WTC11 (cell line): Measurements from ENCODE around the gene GJE1. TPM values are rescaled to one million over a fixed set of nuclear protein-coding genes. Genes with fewer than 3 reads are reported as not detected.

ENCODE experiments used
- ATAC-seq: fragments of 200-7000 bp; cut with Tn5 transposase; 2 replicates; pipeline ENCODE4 v1.10.0; 2021; ENCODE audit warnings: mild to moderate bottlenecking, moderate library complexity
- CTCF ChIA-PET: fragments of 300-600 bp; sonication (Branson Sonifier 250); formaldehyde crosslinking; loops from one replicate; lab custom pipeline; 2021; ENCODE audit warnings: antibody characterized with exemption; lab: Charles Lee
- POLR2A ChIA-PET: fragments of 350-600 bp; sonication (Branson Sonifier 250); formaldehyde crosslinking; loops from one replicate; lab custom pipeline; 2021; ENCODE audit warnings: antibody characterized with exemption; lab: Charles Lee
- DNase-seq: peaks from one replicate; pipeline ENCODE4 v3.0.0; 2021; ENCODE audit warnings: low spot score
- H3K27ac Mint-ChIP-seq: 2 replicates; pipeline ENCODE4 v1.8.0; 2021; ENCODE audit warnings: mixed read lengths
- H3K27me3 Mint-ChIP-seq: 2 replicates; pipeline ENCODE4 v1.8.0; 2021; ENCODE audit warnings: low read depth, mild to moderate bottlenecking, moderate library complexity, mixed read lengths
- H3K36me3 Mint-ChIP-seq: 2 replicates; pipeline ENCODE4 v1.8.0; 2021; ENCODE audit warnings: mixed read lengths
- H3K4me1 Mint-ChIP-seq: 2 replicates; pipeline ENCODE4 v1.8.0; 2022; ENCODE audit warnings: mixed read lengths
- H3K4me3 Mint-ChIP-seq: 2 replicates; pipeline ENCODE4 v1.8.0; 2021; ENCODE audit warnings: mild to moderate bottlenecking, moderate library complexity, mixed read lengths
- H3K9me3 Mint-ChIP-seq: 2 replicates; pipeline ENCODE4 v1.8.0; 2021; ENCODE audit warnings: mixed read lengths
- ATF1 ChIP-seq: sonication (generic); formaldehyde crosslinking; IDR thresholded peaks from 2 replicates; pipeline ENCODE4 v1.8.1; 2023; ENCODE audit warnings: mild to moderate bottlenecking, moderate library complexity, missing genetic modification reagents
- ATF3 ChIP-seq: sonication (generic); formaldehyde crosslinking; conservative IDR thresholded peaks from 2 replicates; pipeline ENCODE4 v1.8.1; 2022; ENCODE audit warnings: mild to moderate bottlenecking, missing genetic modification reagents
- ETV6 ChIP-seq: sonication (generic); formaldehyde crosslinking; IDR thresholded peaks from 2 replicates; pipeline ENCODE4 v1.8.1; 2022; ENCODE audit warnings: mild to moderate bottlenecking, missing genetic modification reagents
- FOXK1 ChIP-seq: sonication (generic); formaldehyde crosslinking; IDR thresholded peaks from 2 replicates; pipeline ENCODE4 v1.8.0; 2022; ENCODE audit warnings: mild to moderate bottlenecking, moderate library complexity, missing genetic modification reagents
- FOXP1 ChIP-seq: sonication (generic); formaldehyde crosslinking; IDR thresholded peaks from 2 replicates; pipeline ENCODE4 v1.8.0; 2022; ENCODE audit warnings: missing genetic modification reagents, mild to moderate bottlenecking, moderate library complexity, borderline replicate concordance
- GABPB1 ChIP-seq: sonication (generic); formaldehyde crosslinking; IDR thresholded peaks from 2 replicates; pipeline ENCODE4 v1.8.1; 2023; ENCODE audit warnings: mild to moderate bottlenecking, missing genetic modification reagents
- HMGA2 ChIP-seq: fragments of 250-450 bp; sonication (Bioruptor Pico); IDR thresholded peaks from 2 replicates; pipeline ENCODE4 v1.4.0; 2021; ENCODE audit warnings: mild to moderate bottlenecking, moderate library complexity
- IRF1 ChIP-seq: sonication (generic); formaldehyde crosslinking; IDR thresholded peaks from 2 replicates; pipeline ENCODE4 v1.8.0; 2023; ENCODE audit warnings: missing genetic modification reagents
- MXD4 ChIP-seq: fragments of 250-450 bp; sonication (Bioruptor Pico); IDR thresholded peaks from 2 replicates; pipeline ENCODE4 v1.8.0; 2021; ENCODE audit warnings: mild to moderate bottlenecking, moderate library complexity, borderline replicate concordance
- NFATC4 ChIP-seq: fragments of 250-450 bp; sonication (Bioruptor Pico); IDR thresholded peaks from 2 replicates; pipeline ENCODE4 v1.9.0; 2021; ENCODE audit warnings: mild to moderate bottlenecking
- OVOL2 ChIP-seq: fragments of 250-450 bp; sonication (Bioruptor Pico); IDR thresholded peaks from 2 replicates; pipeline ENCODE4 v1.9.0; 2021; ENCODE audit warnings: mild to moderate bottlenecking, borderline replicate concordance
- ZNF121 ChIP-seq: sonication (generic); formaldehyde crosslinking; IDR thresholded peaks from 2 replicates; pipeline ENCODE4 v1.8.0; 2023; ENCODE audit warnings: missing genetic modification reagents
- ZNF416 ChIP-seq: fragments of 250-450 bp; sonication (Bioruptor Pico); IDR thresholded peaks from 2 replicates; pipeline ENCODE4 v1.9.0; 2021; ENCODE audit warnings: mild to moderate bottlenecking, inconsistent platforms
- ZNF671 ChIP-seq: fragments of 250-450 bp; sonication (Bioruptor Pico); IDR thresholded peaks from 2 replicates; pipeline ENCODE4 v1.8.0; 2021; ENCODE audit warnings: mild to moderate bottlenecking
- total RNA-seq: library from RNA; stranded (reverse); gene quantifications from 3 replicates; pipeline ENCODE4 v1.2.3, GENCODE V29; 2021
- TF ChIP-seq, protein P1 (sequence below): sonication (generic); formaldehyde crosslinking; IDR thresholded peaks from 2 replicates; pipeline ENCODE4 v1.8.0; 2022; ENCODE audit warnings: mild to moderate bottlenecking, missing genetic modification reagents
- TF ChIP-seq, protein P2 (sequence below): sonication (generic); formaldehyde crosslinking; IDR thresholded peaks from 2 replicates; pipeline ENCODE4 v1.8.0; 2022; ENCODE audit warnings: missing genetic modification reagents
- TF ChIP-seq, protein P3 (sequence below): sonication (generic); formaldehyde crosslinking; IDR thresholded peaks from 2 replicates; pipeline ENCODE4 v1.8.0; 2023; ENCODE audit warnings: missing genetic modification reagents, mild to moderate bottlenecking, borderline replicate concordance
- TF ChIP-seq, protein P4 (sequence below): sonication (generic); formaldehyde crosslinking; IDR thresholded peaks from 2 replicates; pipeline ENCODE4 v1.8.1; 2022; ENCODE audit warnings: mild to moderate bottlenecking, moderate library complexity, missing genetic modification reagents
- TF ChIP-seq, protein P5 (sequence below): fragments of 250-450 bp; sonication (Bioruptor Pico); IDR thresholded peaks from 2 replicates; pipeline ENCODE4 v1.9.0; 2021; ENCODE audit warnings: mild to moderate bottlenecking, borderline replicate concordance

The GJE1 gene
- total RNA-seq, 1 experiment from 2014 or later: not detected

DNA sequence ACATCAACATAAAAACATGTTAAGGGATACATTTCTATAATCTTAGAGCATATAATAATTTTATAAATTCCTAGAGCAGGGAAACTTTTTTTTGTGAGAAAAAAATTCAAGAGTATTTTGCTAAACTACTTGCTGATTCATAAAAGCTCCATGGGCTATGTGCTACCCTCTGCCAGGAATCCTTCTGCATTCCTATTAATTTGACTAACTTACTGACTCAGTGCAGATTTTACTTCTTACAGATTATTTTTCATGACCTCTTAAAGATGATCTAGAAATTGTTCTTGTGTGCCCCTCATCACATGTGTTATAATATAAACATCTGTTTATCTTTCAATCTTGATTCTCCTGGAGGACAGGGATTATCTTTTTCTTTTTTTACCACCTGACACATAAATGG, 20.0 kb downstream of the GJE1 start:
- TF ChIP-seq ATF1 (CRISPR knock-in tag) (no peak), ZNF416 (CRISPR knock-in tag) (no peak), NFATC4 (CRISPR knock-in tag) (no peak), ETV6 (CRISPR knock-in tag) (no peak), MXD4 (CRISPR knock-in tag) (no peak), FOXK1 (CRISPR knock-in tag) (no peak), OVOL2 (CRISPR knock-in tag) (no peak), ATF3 (CRISPR knock-in tag) (no peak), ZNF121 (CRISPR knock-in tag) (no peak), IRF1 (CRISPR knock-in tag) (no peak), ZNF671 (no peak), FOXP1 (CRISPR knock-in tag) (no peak), GABPB1 (no peak), HMGA2 (CRISPR knock-in tag) (no peak)
- TF ChIP-seq, protein P1, sequence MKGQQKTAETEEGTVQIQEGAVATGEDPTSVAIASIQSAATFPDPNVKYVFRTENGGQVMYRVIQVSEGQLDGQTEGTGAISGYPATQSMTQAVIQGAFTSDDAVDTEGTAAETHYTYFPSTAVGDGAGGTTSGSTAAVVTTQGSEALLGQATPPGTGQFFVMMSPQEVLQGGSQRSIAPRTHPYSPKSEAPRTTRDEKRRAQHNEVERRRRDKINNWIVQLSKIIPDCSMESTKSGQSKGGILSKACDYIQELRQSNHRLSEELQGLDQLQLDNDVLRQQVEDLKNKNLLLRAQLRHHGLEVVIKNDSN: no peak
- TF ChIP-seq, protein P2, sequence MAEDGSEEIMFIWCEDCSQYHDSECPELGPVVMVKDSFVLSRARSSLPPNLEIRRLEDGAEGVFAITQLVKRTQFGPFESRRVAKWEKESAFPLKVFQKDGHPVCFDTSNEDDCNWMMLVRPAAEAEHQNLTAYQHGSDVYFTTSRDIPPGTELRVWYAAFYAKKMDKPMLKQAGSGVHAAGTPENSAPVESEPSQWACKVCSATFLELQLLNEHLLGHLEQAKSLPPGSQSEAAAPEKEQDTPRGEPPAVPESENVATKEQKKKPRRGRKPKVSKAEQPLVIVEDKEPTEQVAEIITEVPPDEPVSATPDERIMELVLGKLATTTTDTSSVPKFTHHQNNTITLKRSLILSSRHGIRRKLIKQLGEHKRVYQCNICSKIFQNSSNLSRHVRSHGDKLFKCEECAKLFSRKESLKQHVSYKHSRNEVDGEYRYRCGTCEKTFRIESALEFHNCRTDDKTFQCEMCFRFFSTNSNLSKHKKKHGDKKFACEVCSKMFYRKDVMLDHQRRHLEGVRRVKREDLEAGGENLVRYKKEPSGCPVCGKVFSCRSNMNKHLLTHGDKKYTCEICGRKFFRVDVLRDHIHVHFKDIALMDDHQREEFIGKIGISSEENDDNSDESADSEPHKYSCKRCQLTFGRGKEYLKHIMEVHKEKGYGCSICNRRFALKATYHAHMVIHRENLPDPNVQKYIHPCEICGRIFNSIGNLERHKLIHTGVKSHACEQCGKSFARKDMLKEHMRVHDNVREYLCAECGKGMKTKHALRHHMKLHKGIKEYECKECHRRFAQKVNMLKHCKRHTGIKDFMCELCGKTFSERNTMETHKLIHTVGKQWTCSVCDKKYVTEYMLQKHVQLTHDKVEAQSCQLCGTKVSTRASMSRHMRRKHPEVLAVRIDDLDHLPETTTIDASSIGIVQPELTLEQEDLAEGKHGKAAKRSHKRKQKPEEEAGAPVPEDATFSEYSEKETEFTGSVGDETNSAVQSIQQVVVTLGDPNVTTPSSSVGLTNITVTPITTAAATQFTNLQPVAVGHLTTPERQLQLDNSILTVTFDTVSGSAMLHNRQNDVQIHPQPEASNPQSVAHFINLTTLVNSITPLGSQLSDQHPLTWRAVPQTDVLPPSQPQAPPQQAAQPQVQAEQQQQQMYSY (CRISPR knock-in tag): no peak
- TF ChIP-seq, protein P3, sequence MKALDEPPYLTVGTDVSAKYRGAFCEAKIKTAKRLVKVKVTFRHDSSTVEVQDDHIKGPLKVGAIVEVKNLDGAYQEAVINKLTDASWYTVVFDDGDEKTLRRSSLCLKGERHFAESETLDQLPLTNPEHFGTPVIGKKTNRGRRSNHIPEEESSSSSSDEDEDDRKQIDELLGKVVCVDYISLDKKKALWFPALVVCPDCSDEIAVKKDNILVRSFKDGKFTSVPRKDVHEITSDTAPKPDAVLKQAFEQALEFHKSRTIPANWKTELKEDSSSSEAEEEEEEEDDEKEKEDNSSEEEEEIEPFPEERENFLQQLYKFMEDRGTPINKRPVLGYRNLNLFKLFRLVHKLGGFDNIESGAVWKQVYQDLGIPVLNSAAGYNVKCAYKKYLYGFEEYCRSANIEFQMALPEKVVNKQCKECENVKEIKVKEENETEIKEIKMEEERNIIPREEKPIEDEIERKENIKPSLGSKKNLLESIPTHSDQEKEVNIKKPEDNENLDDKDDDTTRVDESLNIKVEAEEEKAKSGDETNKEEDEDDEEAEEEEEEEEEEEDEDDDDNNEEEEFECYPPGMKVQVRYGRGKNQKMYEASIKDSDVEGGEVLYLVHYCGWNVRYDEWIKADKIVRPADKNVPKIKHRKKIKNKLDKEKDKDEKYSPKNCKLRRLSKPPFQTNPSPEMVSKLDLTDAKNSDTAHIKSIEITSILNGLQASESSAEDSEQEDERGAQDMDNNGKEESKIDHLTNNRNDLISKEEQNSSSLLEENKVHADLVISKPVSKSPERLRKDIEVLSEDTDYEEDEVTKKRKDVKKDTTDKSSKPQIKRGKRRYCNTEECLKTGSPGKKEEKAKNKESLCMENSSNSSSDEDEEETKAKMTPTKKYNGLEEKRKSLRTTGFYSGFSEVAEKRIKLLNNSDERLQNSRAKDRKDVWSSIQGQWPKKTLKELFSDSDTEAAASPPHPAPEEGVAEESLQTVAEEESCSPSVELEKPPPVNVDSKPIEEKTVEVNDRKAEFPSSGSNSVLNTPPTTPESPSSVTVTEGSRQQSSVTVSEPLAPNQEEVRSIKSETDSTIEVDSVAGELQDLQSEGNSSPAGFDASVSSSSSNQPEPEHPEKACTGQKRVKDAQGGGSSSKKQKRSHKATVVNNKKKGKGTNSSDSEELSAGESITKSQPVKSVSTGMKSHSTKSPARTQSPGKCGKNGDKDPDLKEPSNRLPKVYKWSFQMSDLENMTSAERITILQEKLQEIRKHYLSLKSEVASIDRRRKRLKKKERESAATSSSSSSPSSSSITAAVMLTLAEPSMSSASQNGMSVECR (CRISPR knock-in tag): no peak
- TF ChIP-seq, protein P4, sequence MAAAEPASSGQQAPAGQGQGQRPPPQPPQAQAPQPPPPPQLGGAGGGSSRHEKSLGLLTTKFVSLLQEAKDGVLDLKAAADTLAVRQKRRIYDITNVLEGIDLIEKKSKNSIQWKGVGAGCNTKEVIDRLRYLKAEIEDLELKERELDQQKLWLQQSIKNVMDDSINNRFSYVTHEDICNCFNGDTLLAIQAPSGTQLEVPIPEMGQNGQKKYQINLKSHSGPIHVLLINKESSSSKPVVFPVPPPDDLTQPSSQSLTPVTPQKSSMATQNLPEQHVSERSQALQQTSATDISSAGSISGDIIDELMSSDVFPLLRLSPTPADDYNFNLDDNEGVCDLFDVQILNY (CRISPR knock-in tag): no peak
- TF ChIP-seq, protein P5, sequence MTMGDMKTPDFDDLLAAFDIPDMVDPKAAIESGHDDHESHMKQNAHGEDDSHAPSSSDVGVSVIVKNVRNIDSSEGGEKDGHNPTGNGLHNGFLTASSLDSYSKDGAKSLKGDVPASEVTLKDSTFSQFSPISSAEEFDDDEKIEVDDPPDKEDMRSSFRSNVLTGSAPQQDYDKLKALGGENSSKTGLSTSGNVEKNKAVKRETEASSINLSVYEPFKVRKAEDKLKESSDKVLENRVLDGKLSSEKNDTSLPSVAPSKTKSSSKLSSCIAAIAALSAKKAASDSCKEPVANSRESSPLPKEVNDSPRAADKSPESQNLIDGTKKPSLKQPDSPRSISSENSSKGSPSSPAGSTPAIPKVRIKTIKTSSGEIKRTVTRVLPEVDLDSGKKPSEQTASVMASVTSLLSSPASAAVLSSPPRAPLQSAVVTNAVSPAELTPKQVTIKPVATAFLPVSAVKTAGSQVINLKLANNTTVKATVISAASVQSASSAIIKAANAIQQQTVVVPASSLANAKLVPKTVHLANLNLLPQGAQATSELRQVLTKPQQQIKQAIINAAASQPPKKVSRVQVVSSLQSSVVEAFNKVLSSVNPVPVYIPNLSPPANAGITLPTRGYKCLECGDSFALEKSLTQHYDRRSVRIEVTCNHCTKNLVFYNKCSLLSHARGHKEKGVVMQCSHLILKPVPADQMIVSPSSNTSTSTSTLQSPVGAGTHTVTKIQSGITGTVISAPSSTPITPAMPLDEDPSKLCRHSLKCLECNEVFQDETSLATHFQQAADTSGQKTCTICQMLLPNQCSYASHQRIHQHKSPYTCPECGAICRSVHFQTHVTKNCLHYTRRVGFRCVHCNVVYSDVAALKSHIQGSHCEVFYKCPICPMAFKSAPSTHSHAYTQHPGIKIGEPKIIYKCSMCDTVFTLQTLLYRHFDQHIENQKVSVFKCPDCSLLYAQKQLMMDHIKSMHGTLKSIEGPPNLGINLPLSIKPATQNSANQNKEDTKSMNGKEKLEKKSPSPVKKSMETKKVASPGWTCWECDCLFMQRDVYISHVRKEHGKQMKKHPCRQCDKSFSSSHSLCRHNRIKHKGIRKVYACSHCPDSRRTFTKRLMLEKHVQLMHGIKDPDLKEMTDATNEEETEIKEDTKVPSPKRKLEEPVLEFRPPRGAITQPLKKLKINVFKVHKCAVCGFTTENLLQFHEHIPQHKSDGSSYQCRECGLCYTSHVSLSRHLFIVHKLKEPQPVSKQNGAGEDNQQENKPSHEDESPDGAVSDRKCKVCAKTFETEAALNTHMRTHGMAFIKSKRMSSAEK (CRISPR knock-in tag): no peak
- CTCF ChIA-PET: no interaction called here
- Mint-ChIP-seq H3K4me3 (no peak overlapping the region), H3K4me1 (peaks cover 71% of the 10 kb centered on the region), H3K9me3 (no peaks in the 10 kb centered on the region), H3K36me3 (0 out of 2 replicates have a peak, but pooled peaks cover 4% of the 10 kb centered on the region), H3K27me3 (no peaks in the 10 kb centered on the region), H3K27ac (no peak overlapping the region)
- DNase-seq: no peak
- POLR2A ChIA-PET: no interaction called here
- ATAC-seq: no peak
